ENCODE data around the gene ERVW-1.
"Not testable (repeated sequence)": the region's sequence is repeated elsewhere in the genome, so short reads cannot be mapped to it uniquely, and the experiment has no call there.

The ERVW-1 gene

GRCh38 chr7:92477681-92478080 is at the start of gene ERVW-1:
Gene ERVW-1 (minus strand): TSS chr7:92477946. CDS start chr7:92470381, 7,565 bp downstream.
- not testable (repeated sequence) for DNase-seq (ENCODE audit: low spot score)

- no peak for DNase-seq (ENCODE audit: low spot score)
Measured at GRCh38 chr7:92523110-92523509, 45.4 kb upstream of the ERVW-1 start.

GRCh38 chr7:92520024-92520423 is 42.3 kb upstream of the ERVW-1 start:
- DNase-seq (ENCODE audit: low spot score): no peak

GRCh38 chr7:92517631-92518030 is 39.9 kb upstream of the ERVW-1 start:
- DNase-seq (ENCODE audit: low spot score): no peak

GRCh38 chr7:92513167-92513902 is 35.6 kb upstream of the ERVW-1 start:
- DNase-seq (ENCODE audit: low spot score): no peak

GRCh38 chr7:92508946-92509345 is 31.2 kb upstream of the ERVW-1 start:
- DNase-seq (ENCODE audit: low spot score): no peak

- no peak for DNase-seq (ENCODE audit: low spot score)
Measured at GRCh38 chr7:92506363-92506762, 28.6 kb upstream of the ERVW-1 start.

GRCh38 chr7:92504563-92504962 is 26.8 kb upstream of the ERVW-1 start:
- DNase-seq (ENCODE audit: low spot score): no peak

- DNase-seq (ENCODE audit: low spot score): no peak
Measured at GRCh38 chr7:92503767-92504166, 26.0 kb upstream of the ERVW-1 start.

GRCh38 chr7:92498557-92498956 is 20.8 kb upstream of the ERVW-1 start:
- DNase-seq (ENCODE audit: low spot score): no peak

- no peak for DNase-seq (ENCODE audit: low spot score)
Measured at GRCh38 chr7:92496876-92497275, 19.1 kb upstream of the ERVW-1 start.

- DNase-seq (ENCODE audit: low spot score): no peak
Measured at GRCh38 chr7:92489634-92490033, 11.9 kb upstream of the ERVW-1 start.

- no peak for DNase-seq (ENCODE audit: low spot score)
Measured at GRCh38 chr7:92487804-92488203, 10.1 kb upstream of the ERVW-1 start.

GRCh38 chr7:92485974-92486373 is 8.2 kb upstream of the ERVW-1 start:
- DNase-seq (ENCODE audit: low spot score): no peak

- DNase-seq (ENCODE audit: low spot score): no peak
Measured at GRCh38 chr7:92485267-92485892, 7.6 kb upstream of the ERVW-1 start.

- not testable (repeated sequence) for DNase-seq (ENCODE audit: low spot score)
Measured at GRCh38 chr7:92484226-92484625, 6.5 kb upstream of the ERVW-1 start.

- not testable (repeated sequence) for DNase-seq (ENCODE audit: low spot score)
Measured at GRCh38 chr7:92483624-92484023, 5.9 kb upstream of the ERVW-1 start.

GRCh38 chr7:92479146-92479545 is 1.4 kb upstream of the ERVW-1 start:
- not testable (repeated sequence) for DNase-seq (ENCODE audit: low spot score)

- no peak for DNase-seq (ENCODE audit: low spot score)
Measured at GRCh38 chr7:92478711-92479110, 965 bp upstream of the ERVW-1 start.

- DNase-seq (ENCODE audit: low spot score): no peak
Measured at GRCh38 chr7:92478095-92478494, 349 bp upstream of the ERVW-1 start.

GRCh38 chr7:92475851-92476590 is 1.7 kb downstream of the ERVW-1 start:
- not testable (repeated sequence) for DNase-seq (ENCODE audit: low spot score)

GRCh38 chr7:92475261-92475770 is 2.4 kb downstream of the ERVW-1 start:
- not testable (repeated sequence) for DNase-seq (ENCODE audit: low spot score)

GRCh38 chr7:92473989-92474388 is 3.8 kb downstream of the ERVW-1 start:
- DNase-seq (ENCODE audit: low spot score): not testable (repeated sequence)
